Parathyroid adenoma (tissue), 2 donors: Measurements from ENCODE around the gene CCDC124.

ENCODE experiments used
- H2AFZ ChIP-seq: fragments of 300-600 bp; sonication (generic); one replicate; pipeline ENCODE4 v1.7.0; 2017; ENCODE audit warnings: antibody characterized with exemption, mild to moderate bottlenecking
- H3K27ac ChIP-seq: fragments of 300-600 bp; sonication (generic); one replicate; pipeline ENCODE4 v1.7.0; 2017
- H3K27me3 ChIP-seq: fragments of 300-600 bp; sonication (generic); one replicate; pipeline ENCODE4 v1.7.0; 2017; ENCODE audit warnings: low read length; ENCODE audit not compliant: control insufficient read depth, insufficient read depth
- H3K36me3 ChIP-seq: fragments of 300-600 bp; sonication (generic); one replicate; pipeline ENCODE4 v1.7.0; 2017; ENCODE audit warnings: low read length; ENCODE audit not compliant: control insufficient read depth, insufficient read depth
- H3K4me1 ChIP-seq: fragments of 300-600 bp; sonication (generic); one replicate; pipeline ENCODE4 v1.7.0; 2017; ENCODE audit warnings: control low read depth
- H3K4me2 ChIP-seq: fragments of 300-600 bp; sonication (generic); one replicate; pipeline ENCODE4 v1.7.0; 2017; ENCODE audit warnings: low read length
- H3K4me3 ChIP-seq: fragments of 300-600 bp; sonication (generic); one replicate; pipeline ENCODE4 v1.7.0; 2017; ENCODE audit warnings: low read depth, low read length
- H3K79me2 ChIP-seq: fragments of 300-600 bp; sonication (generic); one replicate; pipeline ENCODE4 v1.7.0; 2017; ENCODE audit warnings: control low read depth
- H3K9ac ChIP-seq: fragments of 300-600 bp; sonication (generic); one replicate; pipeline ENCODE4 v1.7.0; 2017; ENCODE audit warnings: mild to moderate bottlenecking
- H3K9me3 ChIP-seq: fragments of 300-600 bp; sonication (generic); one replicate; pipeline ENCODE4 v1.7.0; 2017; ENCODE audit warnings: low read length; ENCODE audit not compliant: control insufficient read depth
- TF ChIP-seq, protein P1 (sequence below): fragments of 300-600 bp; sonication (generic); IDR thresholded peaks from one replicate; pipeline ENCODE4 v1.7.0; 2017; ENCODE audit warnings: antibody characterized with exemption, mild to moderate bottlenecking
- donor health status: primary hyperparathyroidism.

The CCDC124 gene

DNA sequence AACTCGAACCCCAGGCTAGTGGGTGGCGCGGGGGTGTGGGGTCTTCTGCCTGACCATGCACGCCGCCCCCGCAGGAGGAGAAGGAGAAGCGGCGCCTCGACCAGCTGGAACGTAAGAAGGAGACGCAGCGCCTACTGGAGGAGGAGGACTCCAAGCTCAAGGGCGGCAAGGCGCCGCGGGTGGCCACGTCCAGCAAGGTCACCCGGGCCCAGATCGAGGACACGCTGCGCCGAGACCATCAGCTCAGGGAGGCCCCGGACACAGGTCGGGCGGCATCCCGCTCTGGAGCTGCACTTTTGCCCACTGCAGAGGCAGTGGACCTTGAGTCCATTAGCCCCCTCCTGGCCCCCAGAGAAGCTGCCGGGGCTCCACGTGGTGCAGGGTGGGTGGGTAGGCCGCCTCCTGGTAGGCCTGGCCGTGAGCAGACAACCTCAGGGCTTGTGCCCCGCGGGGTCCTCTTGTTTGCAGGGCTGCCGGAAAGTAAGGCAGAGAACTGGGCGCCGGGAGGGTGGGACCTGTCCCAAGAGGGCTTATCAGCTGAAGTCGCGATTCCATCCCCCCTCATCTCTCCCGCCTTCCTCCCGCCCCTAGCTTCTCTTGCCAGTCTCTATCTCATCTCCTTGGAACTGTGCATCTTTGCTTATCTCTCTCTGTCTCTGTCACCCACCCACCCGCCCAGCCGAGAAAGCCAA lies 9.9 kb downstream of the CCDC124 start:
- no peak overlapping the region for H3K4me3 ChIP-seq
- H3K27me3 ChIP-seq, result no peaks in the 10 kb centered on the region
- no peaks in the 10 kb centered on the region for H3K9me3 ChIP-seq
- no peaks in the 10 kb centered on the region for H3K79me2 ChIP-seq
- TF ChIP-seq, protein P1, sequence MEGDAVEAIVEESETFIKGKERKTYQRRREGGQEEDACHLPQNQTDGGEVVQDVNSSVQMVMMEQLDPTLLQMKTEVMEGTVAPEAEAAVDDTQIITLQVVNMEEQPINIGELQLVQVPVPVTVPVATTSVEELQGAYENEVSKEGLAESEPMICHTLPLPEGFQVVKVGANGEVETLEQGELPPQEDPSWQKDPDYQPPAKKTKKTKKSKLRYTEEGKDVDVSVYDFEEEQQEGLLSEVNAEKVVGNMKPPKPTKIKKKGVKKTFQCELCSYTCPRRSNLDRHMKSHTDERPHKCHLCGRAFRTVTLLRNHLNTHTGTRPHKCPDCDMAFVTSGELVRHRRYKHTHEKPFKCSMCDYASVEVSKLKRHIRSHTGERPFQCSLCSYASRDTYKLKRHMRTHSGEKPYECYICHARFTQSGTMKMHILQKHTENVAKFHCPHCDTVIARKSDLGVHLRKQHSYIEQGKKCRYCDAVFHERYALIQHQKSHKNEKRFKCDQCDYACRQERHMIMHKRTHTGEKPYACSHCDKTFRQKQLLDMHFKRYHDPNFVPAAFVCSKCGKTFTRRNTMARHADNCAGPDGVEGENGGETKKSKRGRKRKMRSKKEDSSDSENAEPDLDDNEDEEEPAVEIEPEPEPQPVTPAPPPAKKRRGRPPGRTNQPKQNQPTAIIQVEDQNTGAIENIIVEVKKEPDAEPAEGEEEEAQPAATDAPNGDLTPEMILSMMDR, result no peak
- H3K9ac ChIP-seq, result no peak overlapping the region
- H3K4me2 ChIP-seq, result no peak overlapping the region
- no peak overlapping the region for H3K27ac ChIP-seq
- H2AFZ ChIP-seq, result no peak overlapping the region
- no peaks in the 10 kb centered on the region for H3K4me1 ChIP-seq
- H3K36me3 ChIP-seq, result no peaks in the 10 kb centered on the region

DNA sequence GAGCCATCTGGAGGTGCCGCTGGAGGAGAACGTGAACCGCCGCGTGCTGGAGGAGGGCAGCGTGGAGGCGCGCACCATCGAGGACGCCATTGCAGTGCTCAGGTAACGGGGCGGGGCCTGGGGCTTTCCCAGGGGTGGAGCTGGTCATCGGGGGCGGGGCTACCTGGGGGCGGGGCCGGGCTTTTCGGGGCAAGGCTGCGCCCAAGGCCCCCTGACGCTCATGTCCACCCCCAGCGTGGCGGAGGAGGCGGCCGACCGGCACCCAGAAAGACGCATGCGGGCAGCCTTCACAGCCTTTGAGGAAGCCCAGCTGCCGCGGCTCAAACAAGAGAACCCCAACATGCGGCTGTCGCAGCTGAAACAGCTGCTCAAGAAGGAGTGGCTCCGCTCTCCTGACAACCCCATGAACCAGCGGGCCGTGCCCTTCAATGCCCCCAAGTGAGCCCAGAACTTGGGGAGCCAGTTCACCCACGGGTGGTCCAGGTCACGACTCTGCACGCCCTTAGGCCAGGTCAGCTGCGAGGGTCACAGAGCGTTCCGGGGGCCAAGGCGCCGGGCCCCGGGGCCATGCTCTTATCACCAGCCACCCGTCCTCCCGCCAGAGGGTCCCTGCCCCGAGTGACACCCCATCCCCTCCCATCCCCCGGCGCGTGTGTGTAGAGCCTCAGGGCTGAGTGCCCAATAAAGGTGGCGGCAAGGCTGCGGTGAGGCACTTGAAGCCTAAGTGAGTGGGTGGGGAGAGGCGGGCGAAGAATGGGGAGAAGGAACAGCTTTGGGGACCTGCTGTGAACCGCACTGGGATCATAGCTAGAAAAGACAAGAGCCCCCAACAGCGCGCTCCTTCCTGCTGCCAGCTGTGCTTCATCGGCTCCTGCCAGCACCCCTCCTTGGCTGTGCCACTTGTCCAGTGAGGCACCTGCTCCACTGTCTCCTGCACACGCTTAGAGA lies 10.7 kb downstream of the CCDC124 start:
- H3K27me3 ChIP-seq, result no peaks in the 10 kb centered on the region
- H2AFZ ChIP-seq, result no peak overlapping the region
- no peaks in the 10 kb centered on the region for H3K4me1 ChIP-seq
- H3K27ac ChIP-seq, result no peak overlapping the region
- H3K9me3 ChIP-seq, result no peaks in the 10 kb centered on the region
- H3K79me2 ChIP-seq, result no peaks in the 10 kb centered on the region
- TF ChIP-seq, protein P1, result no peak
- H3K36me3 ChIP-seq, result no peaks in the 10 kb centered on the region
- no peak overlapping the region for H3K4me3 ChIP-seq
- H3K4me2 ChIP-seq, result no peak overlapping the region
- no peak overlapping the region for H3K9ac ChIP-seq

DNA sequence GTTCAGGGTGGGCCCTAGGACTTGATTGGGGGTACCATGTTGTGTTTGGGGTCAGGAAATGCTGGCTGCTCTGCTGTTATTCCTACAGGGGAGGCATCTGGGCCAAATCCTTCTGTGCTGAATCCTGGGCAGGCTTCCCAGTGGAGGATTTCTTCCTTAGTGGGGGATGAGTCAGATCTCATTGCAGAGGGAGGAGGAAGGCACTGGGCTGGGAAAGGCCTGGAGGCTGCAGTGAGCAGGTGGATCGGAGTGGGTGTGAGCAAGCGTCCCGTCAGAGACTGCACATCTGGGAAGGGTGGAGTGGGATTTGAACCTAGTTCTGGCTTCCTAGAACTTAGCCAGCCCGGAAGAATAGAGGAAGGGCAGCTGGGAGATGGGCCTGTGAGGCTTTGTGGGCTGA lies 11.5 kb downstream of the CCDC124 start:
- no peaks in the 10 kb centered on the region for H3K27me3 ChIP-seq
- TF ChIP-seq, protein P1, result no peak
- no peaks in the 10 kb centered on the region for H3K9me3 ChIP-seq
- H2AFZ ChIP-seq, result no peak overlapping the region
- no peaks in the 10 kb centered on the region for H3K36me3 ChIP-seq
- no peak overlapping the region for H3K27ac ChIP-seq
- H3K4me2 ChIP-seq, result no peak overlapping the region
- no peaks in the 10 kb centered on the region for H3K4me1 ChIP-seq
- H3K9ac ChIP-seq, result no peak overlapping the region
- no peak overlapping the region for H3K4me3 ChIP-seq
- no peaks in the 10 kb centered on the region for H3K79me2 ChIP-seq

DNA sequence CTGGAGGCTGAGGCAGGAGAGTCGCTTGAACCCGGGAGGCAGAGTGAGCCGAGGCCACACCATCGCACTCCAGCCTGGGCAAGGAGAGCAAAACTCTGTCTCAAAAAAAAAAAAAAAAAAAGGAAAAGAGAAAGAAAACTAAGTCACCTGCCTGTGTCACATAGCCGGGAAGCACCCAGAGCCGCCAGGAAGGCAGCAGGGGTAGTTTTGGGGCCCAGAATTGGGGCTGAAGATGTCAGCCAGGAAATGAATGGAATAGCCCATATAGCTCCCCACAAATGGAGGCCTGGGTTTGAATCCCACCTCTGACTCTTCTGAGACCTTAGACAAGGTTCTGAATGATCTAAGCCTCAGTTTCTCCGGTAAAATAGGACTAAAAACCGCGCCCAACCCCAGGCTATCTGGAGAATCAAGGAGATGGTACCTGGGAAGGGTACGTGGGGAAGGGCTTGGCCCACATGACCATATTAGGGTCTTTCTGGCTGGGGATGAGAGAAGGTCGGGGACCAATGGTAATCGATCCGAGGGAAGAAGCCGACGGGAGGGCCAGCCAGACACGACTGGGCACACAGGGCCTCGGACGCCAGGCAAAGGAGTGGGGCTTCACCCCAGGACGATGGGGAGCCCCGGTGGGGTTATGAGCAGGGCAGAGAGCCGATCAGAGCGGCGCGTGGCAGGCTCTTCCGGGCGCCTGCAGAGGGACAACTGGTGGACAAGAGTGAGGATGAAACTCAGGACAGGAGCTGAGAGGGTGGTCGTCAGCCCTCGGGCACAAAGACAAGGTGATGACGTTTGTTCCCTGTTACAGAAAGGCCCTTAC lies 14.4 kb downstream of the CCDC124 start:
- Histone ChIP-seq H3K9me3 (no peaks in the 10 kb centered on the region), H3K36me3 (no peaks in the 10 kb centered on the region), H3K27me3 (no peaks in the 10 kb centered on the region), H2AFZ (peak overlapping the region; percentile 75), H3K4me3 (peak overlapping the region; percentile 20), H3K4me1 (peaks cover 14% of the 10 kb centered on the region), H3K27ac (peak overlapping the region; percentile 7), H3K9ac (no peak overlapping the region), H3K4me2 (peak overlapping the region; percentile 73), H3K79me2 (no peaks in the 10 kb centered on the region)
- TF ChIP-seq, protein P1, result no peak
